K562 treated with DMSO at 1 percent for 24 hours (cell line): ENCODE measurements around the gene SLC9A4. TPM values are rescaled to one million over a fixed set of nuclear protein-coding genes. Genes with fewer than 3 reads are reported as not detected.

Experiments
- total RNA-seq: library from RNA; unstranded; fragments of 300-600 nt; gene quantifications from 2 replicates; pipeline ENCODE4 v1.2.3, GENCODE V29; 2022; ENCODE audit warnings: low read depth; ENCODE audit not compliant: insufficient read depth

SLC9A4 gene, protein sequence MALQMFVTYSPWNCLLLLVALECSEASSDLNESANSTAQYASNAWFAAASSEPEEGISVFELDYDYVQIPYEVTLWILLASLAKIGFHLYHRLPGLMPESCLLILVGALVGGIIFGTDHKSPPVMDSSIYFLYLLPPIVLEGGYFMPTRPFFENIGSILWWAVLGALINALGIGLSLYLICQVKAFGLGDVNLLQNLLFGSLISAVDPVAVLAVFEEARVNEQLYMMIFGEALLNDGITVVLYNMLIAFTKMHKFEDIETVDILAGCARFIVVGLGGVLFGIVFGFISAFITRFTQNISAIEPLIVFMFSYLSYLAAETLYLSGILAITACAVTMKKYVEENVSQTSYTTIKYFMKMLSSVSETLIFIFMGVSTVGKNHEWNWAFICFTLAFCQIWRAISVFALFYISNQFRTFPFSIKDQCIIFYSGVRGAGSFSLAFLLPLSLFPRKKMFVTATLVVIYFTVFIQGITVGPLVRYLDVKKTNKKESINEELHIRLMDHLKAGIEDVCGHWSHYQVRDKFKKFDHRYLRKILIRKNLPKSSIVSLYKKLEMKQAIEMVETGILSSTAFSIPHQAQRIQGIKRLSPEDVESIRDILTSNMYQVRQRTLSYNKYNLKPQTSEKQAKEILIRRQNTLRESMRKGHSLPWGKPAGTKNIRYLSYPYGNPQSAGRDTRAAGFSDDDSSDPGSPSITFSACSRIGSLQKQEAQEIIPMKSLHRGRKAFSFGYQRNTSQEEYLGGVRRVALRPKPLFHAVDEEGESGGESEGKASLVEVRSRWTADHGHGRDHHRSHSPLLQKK
- total RNA-seq, result not detected in 2 replicates

DNA sequence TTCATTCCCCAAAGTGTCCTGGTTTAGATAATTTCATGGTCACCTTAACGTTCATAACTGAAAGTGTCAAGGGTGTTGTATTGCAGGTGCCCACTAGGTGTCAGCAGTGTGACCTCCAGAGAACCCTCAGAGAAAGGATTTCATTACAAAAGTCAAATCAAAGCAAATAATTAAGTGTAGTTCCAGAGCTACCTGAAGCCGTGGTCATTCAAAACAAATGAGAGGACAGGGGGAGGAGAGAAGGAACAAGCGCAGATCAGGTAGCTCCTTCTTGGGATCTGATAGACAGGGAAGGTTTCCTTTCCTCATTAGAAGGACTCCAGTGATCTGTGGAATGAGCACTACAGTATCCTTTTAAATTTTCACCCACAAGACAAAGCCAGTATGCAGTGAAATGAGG lies at the start of gene SLC9A4:
TSS of gene SLC9A4 (plus strand) at position 207 of the 400 bp plus-strand sequence. CDS start 534 bp downstream, outside the sequence.

Other genes with a start within 250 kb of the SLC9A4 start
- gene IL1RL1, start 161.7 kb upstream of the SLC9A4 start, total RNA-seq, result 0.15 and 0.20 TPM in 2 replicates
- gene IL18R1, start 117.4 kb upstream of the SLC9A4 start, total RNA-seq, result 1.6 and 2.0 TPM in 2 replicates
- 3.9 and 5.1 TPM in 2 replicates for gene IL18RAP, start 50.1 kb upstream of the SLC9A4 start, total RNA-seq
- 0.53 and 0.83 TPM in 2 replicates for gene SLC9A2, start 146.3 kb downstream of the SLC9A4 start, total RNA-seq